Activated CD8-positive, alpha-beta T cell treated with anti-CD3 and anti-CD28 coated beads for 36 hours (primary cell): ENCODE measurements around the gene AOAH. TPM values are rescaled to one million over a fixed set of nuclear protein-coding genes. Genes with fewer than 3 reads are reported as not detected.
"Not testable (repeated sequence)": the region's sequence is repeated elsewhere in the genome, so short reads cannot be mapped to it uniquely, and the experiment has no call there.

Experiments
- ATAC-seq: fragments of 200-7000 bp; cut with Tn5 transposase; one replicate; pipeline ENCODE4 v1.10.0; 2021; ENCODE audit warnings: mild to moderate bottlenecking, moderate library complexity
- CTCF ChIA-PET: fragments of 350-600 bp; sonication (Branson Sonifier 250); formaldehyde crosslinking; loops from one replicate; lab custom pipeline; 2021; ENCODE audit warnings: antibody characterized with exemption; lab: Charles Lee
- POLR2A ChIA-PET: fragments of 350-600 bp; sonication (Branson Sonifier 250); formaldehyde crosslinking; loops from one replicate; lab custom pipeline; 2021; ENCODE audit warnings: antibody characterized with exemption; lab: Charles Lee
- DNase-seq: peaks from one replicate; pipeline ENCODE4 v3.0.0-alpha.2; 2020
- H3K27ac Mint-ChIP-seq: one replicate; pipeline ENCODE4 v1.8.0; 2021; ENCODE audit warnings: mild to moderate bottlenecking, mixed read lengths
- H3K27me3 Mint-ChIP-seq: one replicate; pipeline ENCODE4 v1.8.0; 2021; ENCODE audit warnings: mixed read lengths
- H3K36me3 Mint-ChIP-seq: one replicate; pipeline ENCODE4 v1.8.0; 2021; ENCODE audit warnings: low read depth, mixed read lengths
- H3K4me1 Mint-ChIP-seq: one replicate; pipeline ENCODE4 v1.8.0; 2021; ENCODE audit warnings: low read depth, mixed read lengths
- H3K4me3 Mint-ChIP-seq: one replicate; pipeline ENCODE4 v1.8.0; 2021; ENCODE audit warnings: mild to moderate bottlenecking, moderate library complexity, mixed read lengths
- H3K9me3 Mint-ChIP-seq: one replicate; pipeline ENCODE4 v1.8.0; 2021; ENCODE audit warnings: mixed read lengths
- intact Hi-C: fragments of 100-400 bp; cut with micrococcal nuclease; formaldehyde crosslinking; loops from one replicate; pipeline ENCODE4 v1.10.0; 2022
- total RNA-seq, 2 experiments: library from RNA; stranded (reverse); gene quantifications; one replicate each; pipeline ENCODE4 v1.2.3, GENCODE V29; 2021
- TF ChIP-seq, protein P1 (sequence below): fragments of 200-600 bp; IDR thresholded peaks from one replicate; pipeline ENCODE4 v1.8.0; 2022; ENCODE audit warnings: antibody characterized with exemption, mild to moderate bottlenecking

The AOAH gene
- total RNA-seq, 2 experiments from 2014 or later: 10.4 to 17.1 TPM

DNA sequence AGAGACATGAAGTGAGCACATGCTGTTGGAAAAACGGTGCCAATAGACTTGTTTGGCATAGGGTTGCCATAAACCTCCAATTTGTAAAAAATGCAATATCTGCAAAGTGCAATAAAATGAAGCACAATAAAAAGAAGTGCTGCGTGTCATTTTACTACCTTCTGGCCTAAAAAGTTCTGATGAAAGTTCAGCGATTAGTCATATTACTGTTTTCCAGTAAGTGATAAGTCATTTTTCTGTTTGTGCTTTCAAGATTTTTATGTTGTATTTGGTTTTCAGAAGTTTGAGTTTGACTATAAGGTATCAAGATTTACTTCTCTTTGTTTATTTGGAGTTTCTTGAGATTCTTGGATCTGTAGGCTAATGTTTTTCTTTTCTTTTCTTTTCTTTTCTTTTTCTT is 16.8 kb downstream of the AOAH start:
- TF ChIP-seq, protein P1, sequence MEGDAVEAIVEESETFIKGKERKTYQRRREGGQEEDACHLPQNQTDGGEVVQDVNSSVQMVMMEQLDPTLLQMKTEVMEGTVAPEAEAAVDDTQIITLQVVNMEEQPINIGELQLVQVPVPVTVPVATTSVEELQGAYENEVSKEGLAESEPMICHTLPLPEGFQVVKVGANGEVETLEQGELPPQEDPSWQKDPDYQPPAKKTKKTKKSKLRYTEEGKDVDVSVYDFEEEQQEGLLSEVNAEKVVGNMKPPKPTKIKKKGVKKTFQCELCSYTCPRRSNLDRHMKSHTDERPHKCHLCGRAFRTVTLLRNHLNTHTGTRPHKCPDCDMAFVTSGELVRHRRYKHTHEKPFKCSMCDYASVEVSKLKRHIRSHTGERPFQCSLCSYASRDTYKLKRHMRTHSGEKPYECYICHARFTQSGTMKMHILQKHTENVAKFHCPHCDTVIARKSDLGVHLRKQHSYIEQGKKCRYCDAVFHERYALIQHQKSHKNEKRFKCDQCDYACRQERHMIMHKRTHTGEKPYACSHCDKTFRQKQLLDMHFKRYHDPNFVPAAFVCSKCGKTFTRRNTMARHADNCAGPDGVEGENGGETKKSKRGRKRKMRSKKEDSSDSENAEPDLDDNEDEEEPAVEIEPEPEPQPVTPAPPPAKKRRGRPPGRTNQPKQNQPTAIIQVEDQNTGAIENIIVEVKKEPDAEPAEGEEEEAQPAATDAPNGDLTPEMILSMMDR: no peak
- ATAC-seq (peak; percentile 64), DNase-seq (no peak)
- ChIA-PET POLR2A (interaction anchor here (1.2 to 1.9 kb wide), 3 partner anchors 16 to 30 kb away, joined by 4 to 6 read pairs (median 4); partner anchors contain the start of gene AOAH), CTCF (interaction anchor here (1.1 to 1.7 kb wide), 4 partner anchors 10 to 475 kb away, joined by 3 to 4 read pairs (median 3); no protein-coding TSS in a partner anchor)
- no peaks in the 10 kb centered on the region for H3K27me3 Mint-ChIP-seq
- H3K36me3 Mint-ChIP-seq: peaks cover 80% of the 10 kb centered on the region
- peaks cover 84% of the 10 kb centered on the region for H3K4me1 Mint-ChIP-seq
- intact Hi-C loops: no loop called here
- H3K9me3 Mint-ChIP-seq: peaks cover 27% of the 10 kb centered on the region
- H3K4me3 Mint-ChIP-seq: peak overlapping the region; percentile 22
- peak overlapping the region; percentile 90 for H3K27ac Mint-ChIP-seq

- ATAC-seq, CTCF ChIA-PET, POLR2A ChIA-PET, H3K27ac Mint-ChIP-seq, DNase-seq, H3K27me3 Mint-ChIP-seq, intact Hi-C loops, H3K4me3 Mint-ChIP-seq: not testable (repeated sequence)
- H3K4me1 Mint-ChIP-seq: peaks cover 76% of the 10 kb centered on the region
- H3K9me3 Mint-ChIP-seq: peaks cover 29% of the 10 kb centered on the region
- peaks cover 55% of the 10 kb centered on the region for H3K36me3 Mint-ChIP-seq
Observed at GRCh38 chr7:36703860-36704259, 20.4 kb downstream of the AOAH start.

- H3K27ac Mint-ChIP-seq: peak overlapping the region; percentile 92
- H3K4me3 Mint-ChIP-seq: no peak overlapping the region
- ChIA-PET CTCF (interaction anchor here (0.9 to 1.5 kb wide), 3 partner anchors 14 to 43 kb away, joined by 3 to 6 read pairs (median 4); no protein-coding TSS in a partner anchor), POLR2A (interaction anchor here (1.2 kb wide), 1 partner anchor 11 kb away, joined by 3 read pairs; no protein-coding TSS in a partner anchor)
- no peak for DNase-seq
- H3K4me1 Mint-ChIP-seq: peaks cover 55% of the 10 kb centered on the region
- peaks cover 3% of the 10 kb centered on the region for H3K9me3 Mint-ChIP-seq
- no peaks in the 10 kb centered on the region for H3K27me3 Mint-ChIP-seq
- peaks cover 25% of the 10 kb centered on the region for H3K36me3 Mint-ChIP-seq
- intact Hi-C loops: no loop called here
- no peak for ATAC-seq
- TF ChIP-seq, protein P1: no peak
Observed at GRCh38 chr7:36692456-36692855, 31.8 kb downstream of the AOAH start.

DNA sequence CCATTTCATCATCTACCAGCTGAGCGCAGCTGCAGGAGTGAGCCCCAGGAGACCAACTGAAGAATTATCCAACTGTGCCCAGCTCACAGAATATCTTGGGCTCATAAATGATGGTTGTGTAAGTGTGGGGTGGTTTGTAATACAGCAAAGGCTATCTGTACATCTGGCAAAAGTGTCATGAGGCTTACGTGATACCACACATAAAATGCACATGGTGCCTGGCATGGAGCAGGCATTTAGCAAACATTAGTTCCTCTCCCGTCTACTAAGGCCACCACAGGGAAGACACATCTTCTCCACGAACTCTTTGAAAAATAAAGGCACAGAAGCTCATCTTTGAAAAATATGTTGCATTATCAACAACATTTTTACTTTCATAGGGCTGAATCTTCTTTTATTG is 32.3 kb downstream of the AOAH start:
- H3K27me3 Mint-ChIP-seq: no peaks in the 10 kb centered on the region
- ATAC-seq (no peak), DNase-seq (no peak)
- peak overlapping the region; percentile 92 for H3K27ac Mint-ChIP-seq
- H3K4me3 Mint-ChIP-seq: no peak overlapping the region
- ChIA-PET POLR2A (interaction anchor here (1.2 to 2.5 kb wide), 2 partner anchors 11 to 13 kb away, joined by 3 to 13 read pairs; no protein-coding TSS in a partner anchor), CTCF (interaction anchor here (0.9 to 1.5 kb wide), 2 partner anchors 14 to 43 kb away, joined by 4 to 6 read pairs; no protein-coding TSS in a partner anchor)
- peaks cover 3% of the 10 kb centered on the region for H3K9me3 Mint-ChIP-seq
- intact Hi-C loops: no loop called here
- TF ChIP-seq, protein P1: no peak
- H3K36me3 Mint-ChIP-seq: peaks cover 25% of the 10 kb centered on the region
- peaks cover 60% of the 10 kb centered on the region for H3K4me1 Mint-ChIP-seq

- peak; percentile 54 for ATAC-seq
Observed at GRCh38 chr7:36690514-36691187, 33.6 kb downstream of the AOAH start.

More at GRCh38 chr7:36690514-36691187, 33.6 kb downstream of the AOAH start:
- Mint-ChIP-seq H3K4me1 (peaks cover 66% of the 10 kb centered on the region), H3K27me3 (no peaks in the 10 kb centered on the region), H3K4me3 (peak overlapping the region; percentile 28), H3K36me3 (peaks cover 29% of the 10 kb centered on the region), H3K9me3 (peaks cover 3% of the 10 kb centered on the region), H3K27ac (peak overlapping the region; percentile 92)
- TF ChIP-seq, protein P1: no peak
- peak; percentile 38 for DNase-seq
- ChIA-PET CTCF (interaction anchor here (0.8 to 1.3 kb wide), 4 partner anchors 9 to 98 kb away, joined by 3 to 4 read pairs (median 3); no protein-coding TSS in a partner anchor), POLR2A (interaction anchor here (1.1 to 2.5 kb wide), 6 partner anchors 9 to 86 kb away, joined by 3 to 13 read pairs (median 3); no protein-coding TSS in a partner anchor)
- intact Hi-C loops: no loop called here
